ENCODE data around the gene HBEGF.

GRCh38 chr5:140381972-140382371 is 35.6 kb upstream of the HBEGF start:
- TF ChIP-seq CTCF (IDR thresholded peaks at IDR 0.05; ENCODE audit: low read depth, low read length) (no peak), EZH2phosphoT487 (IDR thresholded peaks at IDR 0.05; ENCODE audit: low read depth) (no peak)

All from OCI-LY3 (cell line).